Activated T-helper 2 cell treated with anti-CD3 and anti-CD28 coated beads, Interferon-gamma antibody, Interleukin-2, Interleukin-4, amounts not matched to agents 10 μg/mL and 5 μg/mL and 100 μg/mL, durations not matched to agents 14 hours and 24 hours and 36 hours (primary cell): ENCODE data around the gene SCNN1B. TPM values are rescaled to one million over a fixed set of nuclear protein-coding genes. Genes with fewer than 3 reads are reported as not detected.

Experiments
- DNase-seq: peaks from one replicate; pipeline ENCODE4 v3.0.0; 2021; ENCODE audit warnings: low spot score
- H3K27ac Mint-ChIP-seq: one replicate; pipeline ENCODE4 v1.8.0; 2021; ENCODE audit warnings: mixed read lengths
- H3K27me3 Mint-ChIP-seq: one replicate; pipeline ENCODE4 v1.8.0; 2021; ENCODE audit warnings: low read depth, mixed read lengths
- H3K36me3 Mint-ChIP-seq: one replicate; pipeline ENCODE4 v1.8.0; 2021; ENCODE audit warnings: low read depth, mixed read lengths
- H3K4me1 Mint-ChIP-seq: one replicate; pipeline ENCODE4 v1.8.0; 2021; ENCODE audit warnings: low read depth, mixed read lengths
- H3K4me3 Mint-ChIP-seq: one replicate; pipeline ENCODE4 v1.8.0; 2021; ENCODE audit warnings: low read depth, mild to moderate bottlenecking, moderate library complexity, mixed read lengths
- H3K9me3 Mint-ChIP-seq: one replicate; pipeline ENCODE4 v1.8.0; 2021; ENCODE audit warnings: mixed read lengths
- intact Hi-C: fragments of 100-400 bp; cut with micrococcal nuclease; formaldehyde crosslinking; loops from one replicate; pipeline ENCODE4 v1.15.1; 2023
- total RNA-seq: library from RNA; stranded (reverse); gene quantifications from 2 replicates; pipeline ENCODE4 v1.2.3, GENCODE V29; 2022

The SCNN1B gene
- total RNA-seq, 1 donor from 2014 or later: not detected

- no peaks in the 10 kb centered on the region for H3K4me1 Mint-ChIP-seq
- no peak for DNase-seq
- H3K36me3 Mint-ChIP-seq: no peaks in the 10 kb centered on the region
- H3K27me3 Mint-ChIP-seq: no peaks in the 10 kb centered on the region
- no peak overlapping the region for H3K27ac Mint-ChIP-seq
- intact Hi-C loops: no loop called here
- H3K9me3 Mint-ChIP-seq: no peaks in the 10 kb centered on the region
- no peak overlapping the region for H3K4me3 Mint-ChIP-seq
These were observed 15.6 kb downstream of the SCNN1B start for GRCh38 chr16:23317751-23318150.

- intact Hi-C loops: no loop called here
- Mint-ChIP-seq H3K9me3 (no peaks in the 10 kb centered on the region), H3K36me3 (no peaks in the 10 kb centered on the region), H3K27ac (no peak overlapping the region), H3K4me1 (peaks cover 4% of the 10 kb centered on the region), H3K27me3 (no peaks in the 10 kb centered on the region), H3K4me3 (no peak overlapping the region)
- no peak for DNase-seq
These were observed 16.5 kb downstream of the SCNN1B start for GRCh38 chr16:23318639-23319038.

DNA sequence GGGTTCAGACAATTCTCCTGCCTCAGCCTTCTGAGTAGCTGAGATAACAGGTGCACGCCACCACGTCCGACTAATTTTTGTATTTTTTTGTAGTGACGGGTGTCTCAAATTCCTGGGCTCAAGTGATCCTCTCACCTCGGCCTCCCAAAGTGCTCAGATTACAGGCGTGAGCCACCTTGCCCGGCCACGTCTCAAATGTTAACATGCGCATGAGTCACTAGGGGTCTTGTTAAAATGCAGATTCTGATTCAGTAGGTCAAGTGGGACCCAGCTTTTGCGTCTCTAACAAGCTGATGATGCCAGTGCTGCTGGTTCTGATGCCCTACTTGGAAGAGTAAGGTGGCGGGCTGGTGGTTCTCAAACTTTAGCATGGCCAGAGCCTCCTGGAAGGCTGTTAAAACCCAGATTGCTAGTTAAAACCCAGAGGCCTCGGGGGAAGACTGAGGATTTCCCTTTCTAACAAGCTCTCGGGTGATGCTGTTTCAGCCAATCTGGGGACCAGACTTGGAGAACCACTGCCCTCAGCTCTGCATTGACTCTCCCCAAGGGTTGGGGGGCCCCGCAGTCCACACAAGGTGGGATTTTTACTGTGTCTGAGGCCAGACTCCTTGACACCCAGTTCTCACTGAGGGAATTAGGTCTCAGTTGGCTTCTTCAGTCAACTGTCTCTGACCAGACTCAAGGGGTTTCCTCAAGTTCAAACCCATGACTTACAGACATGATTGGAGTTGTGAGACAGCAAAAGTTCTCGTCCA lies 17.9 kb downstream of the SCNN1B start:
- no peak for DNase-seq
- intact Hi-C loops: no loop called here
- no peak overlapping the region for H3K27ac Mint-ChIP-seq
- peaks cover 2% of the 10 kb centered on the region for H3K27me3 Mint-ChIP-seq
- no peaks in the 10 kb centered on the region for H3K9me3 Mint-ChIP-seq
- H3K4me3 Mint-ChIP-seq: no peak overlapping the region
- peaks cover 4% of the 10 kb centered on the region for H3K4me1 Mint-ChIP-seq
- H3K36me3 Mint-ChIP-seq: no peaks in the 10 kb centered on the region

DNA sequence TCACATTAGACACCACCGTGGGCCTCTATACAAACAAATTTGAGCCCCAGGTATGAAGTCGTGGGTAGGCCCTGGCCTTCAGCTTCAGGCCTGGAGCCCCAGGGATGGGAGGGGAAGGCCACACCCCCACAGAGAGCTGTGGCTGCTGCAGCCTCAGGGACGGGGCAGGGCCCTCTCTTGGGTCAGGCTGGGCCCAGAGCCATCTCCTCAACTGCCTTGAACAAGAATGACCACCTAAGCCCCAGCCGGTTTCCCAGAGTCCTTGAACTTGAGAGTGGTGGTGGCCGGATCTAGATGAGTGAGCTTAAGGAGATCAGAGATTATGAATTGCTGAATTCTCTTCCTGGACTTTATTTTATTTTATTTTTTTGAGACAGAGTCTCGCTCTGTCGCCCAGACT lies 18.6 kb downstream of the SCNN1B start:
- H3K4me3 Mint-ChIP-seq: no peak overlapping the region
- H3K9me3 Mint-ChIP-seq: no peaks in the 10 kb centered on the region
- H3K36me3 Mint-ChIP-seq: no peaks in the 10 kb centered on the region
- H3K27me3 Mint-ChIP-seq: peaks cover 5% of the 10 kb centered on the region
- DNase-seq: no peak
- no peak overlapping the region for H3K27ac Mint-ChIP-seq
- intact Hi-C loops: no loop called here
- H3K4me1 Mint-ChIP-seq: peaks cover 4% of the 10 kb centered on the region

DNA sequence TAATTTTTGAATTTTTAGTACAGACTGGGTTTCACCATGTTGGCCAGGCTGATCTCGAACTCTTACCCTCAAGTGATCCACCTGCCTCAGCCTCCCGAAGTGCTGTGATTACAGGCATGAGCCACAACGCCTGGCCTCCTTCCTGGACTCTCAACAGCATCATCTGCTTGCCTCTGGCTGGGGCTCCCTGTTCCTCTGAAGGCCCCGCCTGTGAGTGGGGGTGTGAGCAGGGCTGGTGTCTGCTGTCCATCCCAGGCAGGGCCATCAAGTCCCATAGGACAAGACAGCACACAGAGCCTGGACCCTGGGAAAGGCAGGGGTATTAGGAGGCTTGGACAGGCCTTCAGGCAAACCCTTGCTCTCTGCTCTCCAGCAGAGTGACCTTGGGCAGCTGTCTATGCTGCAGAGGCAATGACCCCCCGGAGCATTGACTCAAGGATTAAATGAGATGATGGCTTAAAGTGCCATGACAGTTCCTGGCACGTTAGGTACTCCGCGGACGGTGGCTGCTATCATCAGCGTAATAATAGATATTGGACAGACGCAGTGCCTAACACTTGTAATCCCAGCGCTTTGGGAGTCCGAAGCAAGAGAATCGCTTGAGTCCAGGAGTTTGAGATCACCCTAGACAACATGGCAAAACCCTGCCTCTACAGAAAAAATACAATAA lies 19.2 kb downstream of the SCNN1B start:
- peaks cover 5% of the 10 kb centered on the region for H3K27me3 Mint-ChIP-seq
- H3K36me3 Mint-ChIP-seq: no peaks in the 10 kb centered on the region
- H3K27ac Mint-ChIP-seq: no peak overlapping the region
- no peak overlapping the region for H3K4me3 Mint-ChIP-seq
- peaks cover 4% of the 10 kb centered on the region for H3K4me1 Mint-ChIP-seq
- intact Hi-C loops: no loop called here
- no peaks in the 10 kb centered on the region for H3K9me3 Mint-ChIP-seq
- no peak for DNase-seq

DNA sequence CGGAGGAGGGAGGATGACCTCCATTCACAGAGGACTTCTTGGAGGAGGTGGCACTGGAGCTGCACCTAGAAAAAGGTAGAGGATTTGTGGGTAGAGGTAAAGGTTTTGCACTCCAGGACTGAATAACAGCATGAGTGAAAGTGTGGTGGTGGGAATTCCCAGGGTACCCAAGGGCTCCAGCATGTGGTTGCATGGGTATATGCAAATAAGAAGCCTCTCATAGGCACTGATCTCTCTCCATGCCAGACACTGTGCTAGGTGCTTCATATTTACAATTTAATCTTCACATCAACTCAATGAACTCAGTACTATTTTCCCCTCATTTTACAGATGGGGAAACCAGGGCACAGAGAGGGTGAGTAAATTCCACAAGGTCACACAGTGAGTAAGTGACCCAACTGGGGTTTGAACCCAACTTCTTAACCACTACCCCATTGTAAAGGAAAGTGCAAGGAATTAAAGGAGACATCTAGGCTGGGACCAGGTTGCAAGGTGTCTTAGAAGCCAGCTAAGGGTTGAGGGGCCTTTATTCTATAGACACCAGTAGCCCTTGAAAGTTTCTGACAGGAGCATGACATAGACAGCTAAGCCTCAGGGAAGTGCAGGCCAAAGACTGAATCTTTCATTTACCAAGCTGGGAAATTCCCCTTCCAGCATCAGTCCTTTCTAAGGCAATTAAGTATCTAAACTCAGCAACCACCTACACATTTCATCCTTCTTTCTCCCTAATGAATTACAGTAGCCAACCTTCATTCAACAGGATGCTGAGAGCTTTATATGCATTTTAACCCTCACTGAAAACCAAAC lies 21.3 kb downstream of the SCNN1B start:
- intact Hi-C loops: no loop called here
- Mint-ChIP-seq H3K36me3 (no peaks in the 10 kb centered on the region), H3K27ac (no peak overlapping the region), H3K4me1 (peaks cover 4% of the 10 kb centered on the region), H3K9me3 (no peaks in the 10 kb centered on the region), H3K27me3 (peaks cover 5% of the 10 kb centered on the region), H3K4me3 (no peak overlapping the region)
- no peak for DNase-seq

DNA sequence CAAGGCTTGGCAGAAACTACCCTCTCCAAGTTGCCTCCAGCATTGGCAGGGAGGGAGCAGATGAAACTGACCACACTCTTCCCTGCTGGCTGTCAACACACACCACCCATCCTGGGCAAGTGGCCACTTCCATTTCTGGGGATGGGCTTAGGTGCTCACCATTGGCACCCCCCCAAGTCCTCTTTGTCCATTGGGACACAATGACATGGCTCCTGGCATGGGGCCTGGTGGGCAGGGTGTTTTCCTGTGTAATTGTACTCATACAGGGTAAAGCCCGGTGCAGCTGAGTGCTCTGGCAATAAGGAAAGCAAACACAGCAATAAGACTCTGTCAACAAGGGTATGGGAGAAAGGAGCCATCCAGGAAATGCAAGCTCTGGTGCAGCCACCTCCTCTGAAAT lies 22.6 kb downstream of the SCNN1B start:
- intact Hi-C loops: no loop called here
- Mint-ChIP-seq H3K27ac (no peak overlapping the region), H3K9me3 (no peaks in the 10 kb centered on the region), H3K4me1 (peaks cover 4% of the 10 kb centered on the region), H3K4me3 (no peak overlapping the region), H3K27me3 (peaks cover 5% of the 10 kb centered on the region), H3K36me3 (no peaks in the 10 kb centered on the region)
- DNase-seq: no peak

GRCh38 chr16:23327836-23328235 lies 25.7 kb downstream of the SCNN1B start:
- Mint-ChIP-seq H3K9me3 (no peaks in the 10 kb centered on the region), H3K36me3 (no peaks in the 10 kb centered on the region), H3K27ac (no peak overlapping the region), H3K4me1 (peaks cover 4% of the 10 kb centered on the region), H3K4me3 (no peak overlapping the region), H3K27me3 (peaks cover 5% of the 10 kb centered on the region)
- no peak for DNase-seq
- intact Hi-C loops: no loop called here

GRCh38 chr16:23330161-23330560 lies 28.1 kb downstream of the SCNN1B start:
- H3K27me3 Mint-ChIP-seq: peaks cover 2% of the 10 kb centered on the region
- H3K36me3 Mint-ChIP-seq: no peaks in the 10 kb centered on the region
- H3K4me3 Mint-ChIP-seq: no peak overlapping the region
- H3K4me1 Mint-ChIP-seq: no peaks in the 10 kb centered on the region
- no peak for DNase-seq
- intact Hi-C loops: no loop called here
- no peaks in the 10 kb centered on the region for H3K9me3 Mint-ChIP-seq
- H3K27ac Mint-ChIP-seq: no peak overlapping the region

DNA sequence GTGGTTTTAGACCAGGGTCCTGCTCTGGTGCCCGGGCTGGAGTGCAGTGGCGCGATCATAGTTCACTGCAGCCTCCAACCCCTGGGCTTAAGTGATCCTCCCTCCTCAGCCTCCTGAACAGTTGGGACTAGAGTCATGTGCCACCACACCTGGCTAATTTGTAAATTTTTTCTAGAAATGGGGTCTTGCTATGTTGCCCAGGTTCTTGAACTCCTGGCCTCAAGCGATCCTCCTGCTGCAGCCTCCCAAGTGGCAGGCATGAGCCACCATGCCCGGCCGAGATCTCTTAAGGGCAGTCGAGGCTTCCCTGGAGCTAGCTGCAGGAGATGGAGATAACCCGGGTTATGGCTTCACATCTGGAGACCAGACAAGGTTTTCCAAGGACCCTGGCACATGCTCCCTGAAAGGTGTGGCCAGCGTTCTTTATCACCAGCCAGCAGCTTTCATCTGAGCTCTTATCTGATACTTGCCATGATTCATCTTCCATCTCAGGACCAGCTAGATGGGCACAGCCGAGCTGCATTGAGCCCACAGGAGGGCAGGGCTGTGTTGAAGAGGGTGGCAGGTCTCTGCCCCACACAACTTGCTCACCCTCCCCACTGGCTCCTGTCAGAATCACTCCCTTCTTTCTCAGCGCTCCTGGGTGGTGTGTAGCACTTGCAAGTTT lies 28.6 kb downstream of the SCNN1B start:
- intact Hi-C loops: no loop called here
- Mint-ChIP-seq H3K27ac (no peak overlapping the region), H3K9me3 (no peaks in the 10 kb centered on the region), H3K27me3 (no peaks in the 10 kb centered on the region), H3K36me3 (no peaks in the 10 kb centered on the region), H3K4me1 (no peaks in the 10 kb centered on the region), H3K4me3 (no peak overlapping the region)
- DNase-seq: no peak

GRCh38 chr16:23333034-23333579 lies 31.0 kb downstream of the SCNN1B start:
- Mint-ChIP-seq H3K4me3 (no peak overlapping the region), H3K27ac (no peak overlapping the region), H3K27me3 (no peaks in the 10 kb centered on the region), H3K36me3 (no peaks in the 10 kb centered on the region), H3K4me1 (no peaks in the 10 kb centered on the region), H3K9me3 (no peaks in the 10 kb centered on the region)
- intact Hi-C loops: no loop called here
- DNase-seq: no peak

GRCh38 chr16:23333831-23334456 lies 31.8 kb downstream of the SCNN1B start:
- Mint-ChIP-seq H3K27ac (no peak overlapping the region), H3K4me1 (no peaks in the 10 kb centered on the region), H3K4me3 (no peak overlapping the region), H3K9me3 (no peaks in the 10 kb centered on the region), H3K27me3 (no peaks in the 10 kb centered on the region), H3K36me3 (no peaks in the 10 kb centered on the region)
- no peak for DNase-seq
- intact Hi-C loops: no loop called here
